Panc1 (cell line): ENCODE measurements around the gene CDH3.

ENCODE experiments used
- POLR2AphosphoS5 ChIP-seq: IDR thresholded peaks from 2 replicates; pipeline ENCODE4 v1.6.1; 2012; ENCODE audit warnings: mild to moderate bottlenecking, low read depth, low read length, moderate library complexity
- SIN3A ChIP-seq: IDR thresholded peaks from 2 replicates; pipeline ENCODE4 v1.6.1; 2012; ENCODE audit warnings: low read depth, mild to moderate bottlenecking, low read length, moderate library complexity, borderline replicate concordance; ENCODE audit not compliant: insufficient read depth
- TCF7L2 ChIP-seq: IDR thresholded peaks from 2 replicates; pipeline ENCODE4 v1.6.1; 2011; ENCODE audit warnings: mild to moderate bottlenecking, low read depth, low read length, inconsistent platforms
- TF ChIP-seq, protein P1 (sequence below): fragments of 450-650 bp; IDR thresholded peaks from 2 replicates; pipeline ENCODE4 v1.5.1; 2017; ENCODE audit warnings: mild to moderate bottlenecking

DNA sequence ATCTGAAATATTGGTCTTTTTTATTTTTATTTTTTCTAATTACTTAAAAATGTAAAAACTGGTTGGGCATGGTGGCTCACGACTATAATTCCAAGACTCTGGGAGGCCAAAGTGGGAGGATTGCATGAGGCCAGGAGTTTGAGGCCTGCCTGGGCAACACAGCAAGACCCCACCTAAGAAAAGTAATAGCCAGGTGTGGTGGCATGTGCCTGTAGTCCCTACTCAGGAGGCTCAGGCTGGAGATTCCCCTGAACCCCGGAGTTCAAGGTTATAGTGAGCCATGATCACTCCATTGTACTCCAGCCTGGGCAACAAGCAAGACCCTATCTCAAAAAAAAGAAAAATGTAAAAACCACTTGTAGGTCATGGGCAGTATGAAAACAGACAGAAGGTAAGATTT is 36.8 kb upstream of the CDH3 start:
- TF ChIP-seq, protein P1, sequence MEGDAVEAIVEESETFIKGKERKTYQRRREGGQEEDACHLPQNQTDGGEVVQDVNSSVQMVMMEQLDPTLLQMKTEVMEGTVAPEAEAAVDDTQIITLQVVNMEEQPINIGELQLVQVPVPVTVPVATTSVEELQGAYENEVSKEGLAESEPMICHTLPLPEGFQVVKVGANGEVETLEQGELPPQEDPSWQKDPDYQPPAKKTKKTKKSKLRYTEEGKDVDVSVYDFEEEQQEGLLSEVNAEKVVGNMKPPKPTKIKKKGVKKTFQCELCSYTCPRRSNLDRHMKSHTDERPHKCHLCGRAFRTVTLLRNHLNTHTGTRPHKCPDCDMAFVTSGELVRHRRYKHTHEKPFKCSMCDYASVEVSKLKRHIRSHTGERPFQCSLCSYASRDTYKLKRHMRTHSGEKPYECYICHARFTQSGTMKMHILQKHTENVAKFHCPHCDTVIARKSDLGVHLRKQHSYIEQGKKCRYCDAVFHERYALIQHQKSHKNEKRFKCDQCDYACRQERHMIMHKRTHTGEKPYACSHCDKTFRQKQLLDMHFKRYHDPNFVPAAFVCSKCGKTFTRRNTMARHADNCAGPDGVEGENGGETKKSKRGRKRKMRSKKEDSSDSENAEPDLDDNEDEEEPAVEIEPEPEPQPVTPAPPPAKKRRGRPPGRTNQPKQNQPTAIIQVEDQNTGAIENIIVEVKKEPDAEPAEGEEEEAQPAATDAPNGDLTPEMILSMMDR = no peak
- TF ChIP-seq SIN3A = no peak
- TF ChIP-seq POLR2AphosphoS5 = no peak
- no peak for TF ChIP-seq TCF7L2
